Common myeloid progenitor, CD34-positive (primary cell): Measurements from ENCODE around the gene BTC.

Source experiments
- CTCF ChIA-PET: fragments of 350-600 bp; sonication (Branson Sonifier 250); formaldehyde crosslinking; loops from one replicate; lab custom pipeline; 2021; ENCODE audit warnings: antibody characterized with exemption; lab: Charles Lee
- POLR2A ChIA-PET: fragments of 350-600 bp; sonication (Branson Sonifier 250); formaldehyde crosslinking; loops from one replicate; lab custom pipeline; 2021; ENCODE audit warnings: antibody characterized with exemption; lab: Charles Lee
- DNase-seq, 3 donors: peaks; one replicate each; pipeline versions ENCODE4 v3.0.0 to v3.0.0-alpha.2; 2013
- H3K27ac ChIP-seq, 2 experiments: 1 replicate in 1 of 2; 2 replicates in 1 of 2; pipeline ENCODE4 v1.7.0; 2013; ENCODE audit warnings: inconsistent platforms in 2 of 2, low read length in 2 of 2, mild to moderate bottlenecking in 2 of 2, low read depth in 1 of 2, moderate library complexity in 1 of 2; ENCODE audit not compliant: severe bottlenecking in 2 of 2, insufficient read depth in 1 of 2, poor library complexity in 1 of 2
- H3K27me3 ChIP-seq, 5 experiments: replicated peaks in 2 of 5; 1 replicate in 3 of 5; 2 replicates in 2 of 5; pipeline versions ENCODE4 v1.6.1 to v1.7.0; 2013; ENCODE audit warnings: low read length in 4 of 5, mild to moderate bottlenecking in 2 of 5, moderate library complexity in 2 of 5, inconsistent platforms in 1 of 5; ENCODE audit not compliant: insufficient read depth in 5 of 5, control insufficient read depth in 4 of 5
- H3K36me3 ChIP-seq, 4 experiments: 1 replicate in 2 of 4; 2 replicates in 2 of 4; pipeline versions ENCODE4 v1.6.1 to v1.7.0; 2013; ENCODE audit warnings: low read length in 3 of 4, control low read depth in 1 of 4, mild to moderate bottlenecking in 1 of 4; ENCODE audit not compliant: control insufficient read depth in 4 of 4, insufficient read depth in 4 of 4
- H3K4me1 ChIP-seq, 4 experiments: 1 replicate in 3 of 4; 2 replicates in 1 of 4; pipeline versions ENCODE4 v1.6.1 to v1.7.1; 2013; ENCODE audit warnings: low read length in 3 of 4, mild to moderate bottlenecking in 3 of 4, control low read depth in 1 of 4, inconsistent platforms in 1 of 4, moderate library complexity in 1 of 4; ENCODE audit not compliant: control insufficient read depth in 4 of 4, insufficient read depth in 4 of 4; ENCODE audit errors: control extremely low read depth in 1 of 4
- H3K4me3 ChIP-seq, 7 experiments: 1 replicate in 4 of 7; 2 replicates in 3 of 7; pipeline versions ENCODE4 v1.5.1 to v1.7.0; 2013; ENCODE audit warnings: mild to moderate bottlenecking in 7 of 7, low read length in 6 of 7, moderate library complexity in 6 of 7, inconsistent platforms in 2 of 7, low read depth in 2 of 7, control low read depth in 1 of 7; ENCODE audit not compliant: insufficient read depth in 4 of 7, control insufficient read depth in 1 of 7; ENCODE audit errors: extremely low read depth in 1 of 7
- H3K9me3 ChIP-seq, 5 experiments: 1 replicate in 4 of 5; 2 replicates in 1 of 5; pipeline versions ENCODE4 v1.6.1 to v1.7.1; 2013; ENCODE audit warnings: low read length in 4 of 5, mild to moderate bottlenecking in 2 of 5, inconsistent platforms in 1 of 5, low read depth in 1 of 5, moderate library complexity in 1 of 5; ENCODE audit not compliant: control insufficient read depth in 4 of 5, insufficient read depth in 2 of 5; ENCODE audit errors: control extremely low read depth in 1 of 5
- WGBS: methylation state at CpG from one replicate; pipeline ENCODE4 v1.1.5; 2013; ENCODE audit not compliant: insufficient coverage; 5-methylcytosine and 5-hydroxymethylcytosine counted together

The BTC gene

DNA sequence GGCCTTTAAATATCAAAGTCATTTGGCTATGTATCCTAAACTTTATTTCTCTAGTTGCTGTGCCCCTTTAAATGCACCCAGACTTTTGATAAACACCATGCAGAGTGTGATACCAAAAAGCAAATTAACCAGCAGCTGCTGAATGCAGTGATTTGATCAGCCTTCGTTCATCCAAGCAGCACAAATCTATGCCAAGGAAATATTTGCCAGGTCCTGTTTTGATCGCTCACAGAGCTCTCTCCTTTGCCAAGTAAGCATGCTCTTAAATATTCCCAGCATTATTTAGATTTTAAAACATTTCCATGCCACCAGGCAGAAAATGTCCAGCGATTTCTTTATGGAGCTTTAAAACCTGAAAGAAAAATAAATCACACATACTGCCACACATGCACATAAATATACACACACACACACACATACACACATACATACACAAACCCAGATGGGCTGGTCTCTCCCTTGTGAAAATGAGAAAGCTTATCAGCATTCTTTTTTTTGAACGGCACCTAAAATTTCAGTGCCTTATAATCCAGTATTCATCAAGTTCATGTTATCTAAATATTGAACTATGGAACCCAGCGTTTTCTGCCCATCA, 35.7 kb downstream of the BTC start:
- DNase-seq = no peak
- H3K4me3 ChIP-seq = no peak overlapping the region

DNA sequence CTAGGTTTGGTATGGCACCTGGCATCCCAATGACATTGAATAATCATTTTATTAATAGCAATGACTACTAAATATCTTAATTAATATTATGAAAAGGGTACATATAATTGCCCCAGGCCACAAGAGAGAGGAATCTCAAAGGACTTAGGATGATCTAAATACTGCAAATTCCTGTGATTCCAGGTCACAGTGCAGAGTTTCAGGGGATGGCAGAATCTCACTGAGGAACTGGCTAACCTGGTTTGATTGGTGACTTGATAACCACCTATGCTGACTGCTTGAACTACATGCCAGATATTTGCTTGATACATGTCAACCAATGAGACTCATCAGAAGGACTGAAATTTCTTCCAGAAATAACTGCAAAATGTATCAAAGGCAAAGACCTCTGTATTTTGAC, 37.2 kb downstream of the BTC start:
- Histone ChIP-seq H3K4me3 (no peak overlapping the region), H3K9me3 (no peaks in the 10 kb centered on the region), H3K27me3 (peaks cover 0 to 3% (median 0%) of the 10 kb centered on the region in 5 experiments), H3K27ac (no peak overlapping the region), H3K36me3 (no peaks in the 10 kb centered on the region), H3K4me1 (no peaks in the 10 kb centered on the region)
- ChIA-PET POLR2A (no interaction called here), CTCF (no interaction called here)
- DNase-seq = no peak

More for the DNA sequence above, 35.7 kb downstream of the BTC start:
- CTCF ChIA-PET = no interaction called here
- Histone ChIP-seq H3K27me3 (peaks cover 0 to 3% (median 0%) of the 10 kb centered on the region in 5 experiments), H3K36me3 (no peaks in the 10 kb centered on the region), H3K27ac (no peak overlapping the region), H3K4me1 (no peaks in the 10 kb centered on the region), H3K9me3 (no peaks in the 10 kb centered on the region)
- POLR2A ChIA-PET = no interaction called here
- 100% methylated on average over 3 of the region's 5 CpGs for WGBS

DNA sequence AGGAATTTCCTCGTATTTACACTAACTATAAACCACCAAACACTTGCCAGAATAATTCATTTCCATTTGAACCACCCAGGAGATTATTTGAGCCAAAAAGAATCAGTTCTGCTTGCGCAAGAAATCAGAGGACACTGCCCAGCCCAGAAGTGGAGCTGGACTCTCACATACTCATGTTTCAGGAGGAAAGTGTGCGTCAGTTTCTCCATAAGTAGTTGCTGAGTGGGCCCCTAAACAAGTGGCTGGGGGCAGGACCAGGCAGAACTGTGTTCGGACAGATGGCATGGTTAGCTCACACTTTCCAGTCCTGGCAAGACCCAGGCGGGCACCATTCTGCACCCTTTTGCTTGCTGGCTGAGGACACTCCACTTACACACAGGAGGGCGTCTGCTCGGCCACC, 38.8 kb downstream of the BTC start:
- Histone ChIP-seq H3K4me3 (no peak overlapping the region), H3K27ac (no peak overlapping the region), H3K9me3 (no peaks in the 10 kb centered on the region), H3K36me3 (no peaks in the 10 kb centered on the region), H3K27me3 (peaks cover 0 to 3% (median 0%) of the 10 kb centered on the region in 5 experiments), H3K4me1 (no peaks in the 10 kb centered on the region)
- ChIA-PET POLR2A (interaction anchor here (0.5 kb wide), 1 partner anchor 12 kb away, joined by 3 read pairs; no protein-coding TSS in a partner anchor), CTCF (no interaction called here)
- no peak for DNase-seq
- WGBS = 98% methylated on average over 7 of the region's 7 CpGs

DNA sequence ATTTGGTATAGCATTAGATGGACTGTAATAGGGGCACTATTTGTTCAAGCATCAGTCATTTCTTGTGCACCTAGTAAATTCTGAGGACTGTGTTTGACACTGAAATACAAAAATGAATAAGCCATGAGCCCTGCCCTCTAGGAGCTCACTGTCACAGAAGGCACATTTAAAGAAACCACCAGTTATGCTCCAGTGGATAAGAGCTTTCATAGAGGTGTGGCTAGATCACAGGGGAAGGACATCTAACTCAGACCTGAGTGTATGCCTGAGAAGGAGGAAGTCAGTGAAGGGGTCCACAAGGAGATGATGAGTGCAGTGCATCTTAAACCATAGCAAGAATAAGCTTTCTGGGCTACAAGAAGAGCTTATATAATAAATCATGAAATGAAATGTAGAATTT, 40.1 kb downstream of the BTC start:
- CTCF ChIA-PET = no interaction called here

GRCh38 chr4:74752798-74753197, 41.5 kb downstream of the BTC start:
- DNase-seq = no peak
- H3K36me3 ChIP-seq = no peaks in the 10 kb centered on the region
- CTCF ChIA-PET = interaction anchor here (2.1 kb wide), 1 partner anchor 9 kb away, joined by 5 read pairs; no protein-coding TSS in a partner anchor
- H3K9me3 ChIP-seq = no peaks in the 10 kb centered on the region
- no peaks in the 10 kb centered on the region for H3K4me1 ChIP-seq
- H3K27ac ChIP-seq = no peak overlapping the region
- no peak overlapping the region for H3K4me3 ChIP-seq
- H3K27me3 ChIP-seq = peaks cover 0 to 3% (median 0%) of the 10 kb centered on the region in 5 experiments
- POLR2A ChIA-PET = no interaction called here

More for the DNA sequence above, 40.1 kb downstream of the BTC start:
- POLR2A ChIA-PET = no interaction called here
- Histone ChIP-seq H3K27ac (no peak overlapping the region), H3K36me3 (no peaks in the 10 kb centered on the region), H3K4me3 (no peak overlapping the region), H3K4me1 (no peaks in the 10 kb centered on the region), H3K9me3 (no peaks in the 10 kb centered on the region), H3K27me3 (peaks cover 0 to 3% (median 0%) of the 10 kb centered on the region in 5 experiments)
- DNase-seq = no peak

DNA sequence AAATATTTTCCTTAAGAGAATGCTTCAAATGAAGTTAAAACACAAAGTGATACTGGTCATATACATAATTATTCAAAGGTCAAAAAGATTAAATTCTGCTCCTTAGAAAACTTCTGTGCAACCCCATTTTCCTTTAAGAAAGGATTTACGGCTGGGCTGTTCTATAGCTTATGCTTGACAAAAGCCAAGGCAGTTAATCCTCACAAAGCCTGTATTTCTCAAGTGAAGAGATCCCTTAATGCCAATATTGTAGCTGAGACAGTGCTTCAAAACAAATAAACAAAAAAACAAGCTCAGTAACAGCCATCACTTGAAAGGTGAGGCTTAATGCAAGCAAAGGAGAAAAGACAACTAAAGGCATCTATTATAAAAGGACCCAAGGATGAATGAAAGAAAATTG, 42.5 kb downstream of the BTC start:
- Histone ChIP-seq H3K9me3 (no peaks in the 10 kb centered on the region), H3K27ac (no peak overlapping the region), H3K4me1 (no peaks in the 10 kb centered on the region), H3K4me3 (no peak overlapping the region), H3K27me3 (peaks cover 0 to 1% (median 0%) of the 10 kb centered on the region in 5 experiments), H3K36me3 (no peaks in the 10 kb centered on the region)
- ChIA-PET POLR2A (no interaction called here), CTCF (interaction anchor here (2.1 kb wide), 1 partner anchor 10 kb away, joined by 5 read pairs; no protein-coding TSS in a partner anchor)
- 80% methylated on average over 1 of the region's 1 CpG for WGBS
- DNase-seq = no peak

GRCh38 chr4:74751247-74751646, 43.1 kb downstream of the BTC start:
- no peaks in the 10 kb centered on the region for H3K4me1 ChIP-seq
- peaks cover 0 to 1% (median 0%) of the 10 kb centered on the region in 5 experiments for H3K27me3 ChIP-seq
- H3K4me3 ChIP-seq = no peak overlapping the region
- H3K9me3 ChIP-seq = no peaks in the 10 kb centered on the region
- no peak overlapping the region for H3K27ac ChIP-seq
- ChIA-PET POLR2A (no interaction called here), CTCF (interaction anchor here (2.1 kb wide), 1 partner anchor 11 kb away, joined by 5 read pairs; no protein-coding TSS in a partner anchor)
- H3K36me3 ChIP-seq = no peaks in the 10 kb centered on the region
- WGBS = 58% methylated on average over 5 of the region's 5 CpGs
- no peak for DNase-seq
